ENCODE data around the gene PRRX2. TPM values are rescaled to one million over a fixed set of nuclear protein-coding genes. Genes with fewer than 3 reads are reported as not detected.

Gene PRRX2
- total and polyA plus RNA-seq, 4 donors = 0.03 to 0.08 TPM; not detected in 2

GRCh38 chr9:129655154-129655553 lies 10.3 kb upstream of the PRRX2 start:
- Histone ChIP-seq H3K4me3 (ENCODE audit: low read depth in 1 of 3, low read length in 3 of 3) (no peak overlapping the region), H3K4me1 (ENCODE audit: control insufficient read depth in 4 of 4, insufficient read depth in 4 of 4, low read length in 3 of 4) (no peaks in the 10 kb centered on the region), H3K9me3 (ENCODE audit: control insufficient read depth in 4 of 4, low read length in 3 of 4) (no peaks in the 10 kb centered on the region), H3K36me3 (ENCODE audit: control insufficient read depth in 4 of 4, insufficient read depth in 3 of 4, low read depth in 1 of 4, low read length in 3 of 4) (no peaks in the 10 kb centered on the region), H3K9ac (ENCODE audit: low read depth in 1 of 2, low read length in 2 of 2) (no peak overlapping the region), H3K27ac (ENCODE audit: low read depth in 1 of 2, low read length in 2 of 2) (no peak overlapping the region), H3K27me3 (ENCODE audit: control insufficient read depth in 4 of 4, insufficient read depth in 4 of 4, low read length in 3 of 4) (peaks cover 0 to 2% (median 0%) of the 10 kb centered on the region in 4 donors)
- no peak for DNase-seq (ENCODE audit: low spot score)
- 92% methylated on average over 7 of the region's 7 CpGs for WGBS
- TF ChIP-seq MAX (IDR thresholded peaks at IDR 0.05) = no peak
- no peak for TF ChIP-seq HNF4G (IDR thresholded peaks at IDR 0.05)
- TF ChIP-seq JUND (IDR thresholded peaks at IDR 0.05) = no peak
- no peak for TF ChIP-seq TAF1 (conservative IDR thresholded peaks at IDR 0.05)
- TF ChIP-seq ZBTB33 (IDR thresholded peaks at IDR 0.05) = no peak
- no peak for TF ChIP-seq REST (IDR thresholded peaks at IDR 0.05)
- TF ChIP-seq GABPA (IDR thresholded peaks at IDR 0.05 in 1 of 2, conservative IDR thresholded peaks at IDR 0.05 in 1 of 2) = no peak
- TF ChIP-seq FOXA1 (IDR thresholded peaks at IDR 0.05) = no peak
- no peak for TF ChIP-seq NR2F2 (IDR thresholded peaks at IDR 0.05)
- no peak for TF ChIP-seq EGR1 (IDR thresholded peaks at IDR 0.05; ENCODE audit: low read depth in 2 of 2)
- TF ChIP-seq RAD21 (IDR thresholded peaks at IDR 0.05) = no peak
- no peak for TF ChIP-seq YY1 (IDR thresholded peaks at IDR 0.05)
- no peak for TF ChIP-seq HNF4A (conservative IDR thresholded peaks at IDR 0.05)
- no peak for TF ChIP-seq RXRA (IDR thresholded peaks at IDR 0.05)

GRCh38 chr9:129655696-129656095 lies 9.8 kb upstream of the PRRX2 start:
- Histone ChIP-seq H3K4me3 (ENCODE audit: low read depth in 1 of 3, low read length in 3 of 3) (no peak overlapping the region), H3K27ac (ENCODE audit: low read depth in 1 of 2, low read length in 2 of 2) (no peak overlapping the region), H3K36me3 (ENCODE audit: control insufficient read depth in 4 of 4, insufficient read depth in 3 of 4, low read depth in 1 of 4, low read length in 3 of 4) (no peaks in the 10 kb centered on the region), H3K4me1 (ENCODE audit: control insufficient read depth in 4 of 4, insufficient read depth in 4 of 4, low read length in 3 of 4) (no peaks in the 10 kb centered on the region), H3K27me3 (ENCODE audit: control insufficient read depth in 4 of 4, insufficient read depth in 4 of 4, low read length in 3 of 4) (peaks cover 0 to 2% (median 0%) of the 10 kb centered on the region in 4 donors), H3K9ac (ENCODE audit: low read depth in 1 of 2, low read length in 2 of 2) (no peak overlapping the region), H3K9me3 (ENCODE audit: control insufficient read depth in 4 of 4, low read length in 3 of 4) (no peaks in the 10 kb centered on the region)
- no peak for DNase-seq (ENCODE audit: low spot score)
- WGBS = 76% methylated on average over 7 of the region's 7 CpGs
- TF ChIP-seq GABPA (IDR thresholded peaks at IDR 0.05 in 1 of 2, conservative IDR thresholded peaks at IDR 0.05 in 1 of 2) (no peak), NR2F2 (IDR thresholded peaks at IDR 0.05) (no peak), SP1 (IDR thresholded peaks at IDR 0.05) (no peak)

All from liver (tissue), 9 donors.